Hematopoietic multipotent progenitor cell treated with erythropoietin and hydrocortisone succinate and interleukin-3 and kit ligand, for 4 days (in vitro differentiated cells): ENCODE measurements around the gene DHX58.

ENCODE experiments used
- DNase-seq: peaks from one replicate; pipeline ENCODE4 v3.0.0-alpha.2; 2015

The DHX58 gene

DNA sequence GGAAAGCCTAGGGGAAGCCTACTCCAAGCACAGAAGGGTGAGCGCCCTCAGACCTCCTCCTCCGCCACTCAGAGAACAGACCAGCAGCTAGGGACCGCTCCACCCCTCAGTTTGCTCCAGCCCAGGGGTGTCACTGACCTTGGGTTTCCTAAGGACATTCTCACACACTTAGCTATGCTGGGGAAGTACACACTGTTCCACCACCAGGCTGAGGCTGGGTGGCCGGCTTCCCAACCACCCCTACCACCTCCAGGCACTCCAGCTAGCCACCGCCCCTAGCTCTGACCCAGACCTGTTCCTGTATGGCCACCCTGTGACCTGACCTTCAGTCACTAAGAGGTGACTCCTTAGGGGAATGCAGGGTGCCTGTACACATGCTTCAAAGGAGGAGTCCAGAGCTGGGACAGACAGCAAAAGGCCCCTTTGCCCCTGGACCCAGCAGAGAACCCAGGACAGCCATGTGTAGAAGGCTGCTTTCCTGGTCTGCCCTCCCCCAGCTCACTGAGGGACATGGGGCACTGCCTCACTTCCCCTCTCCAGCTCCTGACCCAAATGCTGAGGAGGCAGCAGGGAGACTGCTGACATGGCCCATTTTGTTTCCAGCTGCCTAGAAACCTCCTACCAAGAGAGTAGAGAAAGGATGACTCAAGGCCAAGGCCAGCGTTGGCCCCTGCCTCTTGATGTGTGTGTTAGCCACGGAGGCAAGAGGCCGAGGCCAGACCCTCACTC lies 16.8 kb upstream of the DHX58 start:
- no peak for DNase-seq

DNA sequence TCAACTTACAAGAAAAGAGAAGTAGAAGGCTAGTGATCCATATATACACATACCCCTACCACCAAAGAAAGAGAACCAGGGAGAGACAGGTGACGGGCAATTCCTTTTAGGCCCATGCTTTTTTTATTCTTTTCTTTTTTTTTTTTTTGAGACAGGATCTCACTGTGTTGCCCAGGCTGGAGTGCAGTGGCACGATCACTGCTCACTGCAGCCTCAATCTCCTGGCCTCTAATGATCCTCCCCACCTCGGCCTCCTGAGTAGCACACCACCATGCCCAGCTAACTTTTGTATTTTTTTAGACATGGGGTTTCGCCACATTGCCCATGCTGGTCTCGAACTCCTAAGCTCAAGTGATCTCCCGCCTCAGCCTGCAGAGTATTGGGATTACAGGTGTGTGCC lies 14.9 kb upstream of the DHX58 start:
- no peak for DNase-seq

DNA sequence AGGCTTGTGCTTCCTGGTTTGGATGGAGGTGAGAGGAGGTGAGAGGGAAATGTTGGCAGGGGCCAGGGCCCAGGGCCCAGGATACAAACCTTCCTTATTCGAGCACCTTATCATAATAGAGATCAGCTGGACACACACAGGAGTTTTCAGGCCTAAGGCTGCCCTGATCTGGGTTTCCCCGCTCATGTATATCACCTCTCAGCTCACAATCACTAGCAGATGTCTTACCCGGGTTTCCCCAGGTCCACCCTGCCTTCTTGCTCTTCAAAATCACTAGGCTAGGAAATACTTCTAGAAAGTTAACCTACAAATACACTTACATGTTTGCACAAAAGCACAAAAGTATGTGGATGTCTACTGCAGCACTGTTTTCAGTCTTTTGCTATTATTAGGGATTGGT lies 14.3 kb upstream of the DHX58 start:
- no peak for DNase-seq

DNA sequence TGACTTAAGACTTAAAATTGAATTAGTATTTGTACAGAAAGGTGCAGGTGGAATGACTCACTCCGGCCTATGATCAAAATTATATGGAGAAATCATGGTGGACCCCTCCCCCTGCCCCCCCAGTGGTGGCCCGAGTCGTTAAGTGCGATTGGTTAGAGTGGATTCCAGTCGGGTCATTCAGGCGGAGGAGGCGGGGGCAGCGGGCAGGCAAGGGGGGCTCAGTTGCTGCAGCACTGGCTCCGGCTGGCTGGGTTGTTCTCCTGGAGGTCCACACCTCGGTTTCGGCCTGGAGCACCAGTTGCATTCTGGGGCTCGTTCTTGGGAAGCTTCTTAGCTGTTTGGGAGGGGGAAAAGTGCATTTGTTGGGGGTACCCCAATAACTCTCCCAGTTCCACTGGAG lies 13.1 kb upstream of the DHX58 start:
- no peak for DNase-seq

DNA sequence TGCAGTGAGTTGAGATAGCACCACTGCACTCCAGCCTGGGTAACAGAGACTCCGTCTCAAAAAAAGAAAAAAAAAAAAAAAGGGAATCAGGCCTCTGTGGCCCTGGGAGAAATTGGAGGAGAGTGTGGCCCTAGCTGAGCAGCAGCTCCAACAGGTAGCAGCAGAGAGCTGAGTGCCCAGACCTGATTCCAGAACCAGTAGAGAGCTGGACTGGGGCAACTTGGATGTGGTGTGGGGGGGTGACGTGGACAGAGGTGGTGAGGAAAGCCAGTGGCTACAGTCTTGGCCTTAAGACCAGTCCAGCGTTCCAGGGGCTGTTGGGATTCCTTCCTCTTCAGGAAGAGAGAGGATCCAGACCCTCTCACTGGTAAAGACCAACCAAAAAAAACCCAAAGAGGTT lies 11.7 kb upstream of the DHX58 start:
- DNase-seq, result no peak

DNA sequence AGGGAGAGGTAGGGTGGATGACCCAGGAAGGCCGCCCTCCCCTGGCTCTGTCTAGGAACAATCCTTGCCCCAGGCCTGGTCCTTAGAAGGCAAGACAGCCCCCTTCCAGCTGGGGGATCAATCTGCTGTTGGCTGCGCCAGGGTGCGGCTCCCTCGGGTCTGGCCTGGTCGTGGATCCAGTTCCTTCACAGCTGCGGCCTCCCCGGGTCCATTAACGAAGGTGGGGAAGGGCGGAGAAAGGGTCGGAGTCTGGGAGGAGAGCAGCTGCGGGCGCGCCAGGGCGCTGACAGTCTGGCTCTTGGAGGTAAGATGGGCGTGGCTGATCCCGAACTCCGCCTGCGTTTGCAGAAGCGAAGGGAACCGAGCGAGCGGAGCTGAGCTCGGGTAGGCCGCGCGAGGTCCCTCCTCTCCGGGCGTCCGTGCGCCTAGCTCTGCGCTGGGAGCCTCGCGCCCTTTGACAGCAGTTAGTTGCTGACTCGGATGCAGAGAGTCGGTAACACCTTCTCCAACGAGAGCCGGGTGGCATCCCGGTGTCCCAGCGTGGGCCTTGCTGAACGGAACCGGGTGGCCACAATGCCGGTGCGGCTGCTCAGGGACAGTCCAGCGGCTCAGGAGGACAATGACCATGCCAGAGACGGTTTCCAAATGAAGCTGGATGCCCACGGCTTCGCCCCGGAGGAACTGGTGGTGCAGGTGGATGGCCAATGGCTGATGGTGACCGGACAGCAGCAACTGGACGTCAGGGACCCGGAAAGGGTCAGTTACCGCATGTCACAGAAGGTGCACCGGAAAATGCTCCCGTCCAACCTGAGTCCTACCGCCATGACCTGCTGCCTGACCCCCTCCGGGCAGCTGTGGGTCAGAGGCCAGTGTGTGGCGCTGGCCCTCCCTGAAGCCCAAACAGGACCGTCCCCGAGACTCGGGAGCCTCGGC lies 10.1 kb upstream of the DHX58 start, which contains the start of gene HSPB9:
TSS of gene HSPB9 (plus strand) at position 434 of the 933 bp plus-strand sequence. CDS start at position 481, 47 bp downstream.
- DNase-seq, result no peak

DNA sequence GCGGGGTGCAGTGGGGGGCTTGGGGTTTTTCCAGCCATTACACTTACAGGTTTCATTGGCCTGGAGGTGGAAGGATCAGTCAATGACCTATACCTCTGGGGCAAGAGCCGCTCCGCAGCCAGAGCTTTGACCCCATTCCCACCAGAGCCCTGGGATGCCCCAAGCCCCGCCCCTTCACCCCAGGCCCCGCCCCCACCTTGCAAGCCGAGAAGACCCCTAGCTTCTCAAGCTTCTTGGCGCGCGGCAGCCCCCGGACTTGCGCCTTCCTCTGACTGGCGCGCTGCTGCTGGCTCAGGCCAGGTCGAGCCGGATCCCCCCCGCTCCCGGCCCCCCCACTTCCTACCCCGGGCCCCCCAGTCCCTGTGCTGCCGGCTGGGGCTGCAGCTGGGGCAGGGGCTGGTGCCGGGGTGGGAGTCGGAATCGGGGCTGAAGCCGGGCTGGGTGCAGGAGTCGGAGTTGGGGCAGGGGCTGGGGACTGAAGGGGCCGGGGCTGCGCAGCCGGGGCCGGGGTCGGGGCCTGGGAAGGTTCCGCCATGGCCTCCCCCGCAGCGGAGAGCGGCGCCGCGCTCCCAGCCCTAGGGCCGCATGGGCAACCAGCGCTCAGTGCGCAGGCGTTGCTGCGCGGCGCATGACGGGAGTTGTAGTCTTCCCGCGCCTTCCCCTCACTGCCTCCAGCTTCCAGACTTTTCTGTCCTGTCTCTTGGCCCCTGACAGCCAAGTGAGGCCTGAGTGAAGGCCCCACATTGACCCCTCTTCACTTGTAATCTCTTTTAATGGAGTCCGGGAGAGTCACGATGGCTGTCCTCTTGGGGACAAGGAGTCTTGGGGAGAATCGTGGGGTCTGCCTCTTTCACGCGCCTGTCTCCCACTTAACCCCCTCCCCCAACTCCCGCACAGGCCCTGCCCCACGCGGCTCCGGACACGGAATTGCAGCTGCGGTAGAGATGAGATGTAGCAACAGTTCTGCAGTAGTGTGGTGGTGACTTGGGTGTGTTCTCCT lies 8.6 kb upstream of the DHX58 start, which contains the start of gene KAT2A:
TSS of gene KAT2A (minus strand) at position 598 of the 1,000 bp plus-strand sequence. CDS start at position 535, 63 bp downstream.
- DNase-seq, result peak; percentile 93

DNA sequence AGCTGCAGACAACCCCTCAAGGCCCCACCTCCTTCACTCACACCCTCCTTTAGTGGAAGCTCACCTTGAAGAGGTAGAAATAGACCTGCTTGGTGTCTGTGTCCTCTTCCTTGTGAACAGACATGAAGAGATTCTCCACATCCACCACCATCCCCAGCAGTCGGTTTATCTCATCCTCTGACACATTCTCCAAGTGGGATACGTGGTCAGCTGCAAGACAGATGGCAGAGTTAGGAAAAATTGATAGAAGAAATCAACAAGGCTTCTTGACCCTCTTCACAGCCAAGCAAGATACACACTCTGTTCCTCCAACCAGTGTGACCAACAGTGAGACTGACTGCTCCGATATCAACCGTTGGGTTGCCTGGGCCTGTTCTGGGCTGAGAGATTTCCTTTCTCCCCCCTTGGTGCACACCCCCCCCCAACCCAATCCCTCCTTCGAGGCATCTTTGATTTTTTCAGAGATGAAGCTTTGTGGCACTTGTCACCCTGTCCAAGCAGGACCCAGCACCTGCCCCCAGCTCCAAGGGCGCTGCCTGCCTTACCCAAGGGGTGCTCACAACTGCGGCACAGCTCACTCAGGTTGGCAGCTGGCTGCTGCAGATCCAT lies 7.8 kb upstream of the DHX58 start:
- peak; percentile 71 for DNase-seq

DNA sequence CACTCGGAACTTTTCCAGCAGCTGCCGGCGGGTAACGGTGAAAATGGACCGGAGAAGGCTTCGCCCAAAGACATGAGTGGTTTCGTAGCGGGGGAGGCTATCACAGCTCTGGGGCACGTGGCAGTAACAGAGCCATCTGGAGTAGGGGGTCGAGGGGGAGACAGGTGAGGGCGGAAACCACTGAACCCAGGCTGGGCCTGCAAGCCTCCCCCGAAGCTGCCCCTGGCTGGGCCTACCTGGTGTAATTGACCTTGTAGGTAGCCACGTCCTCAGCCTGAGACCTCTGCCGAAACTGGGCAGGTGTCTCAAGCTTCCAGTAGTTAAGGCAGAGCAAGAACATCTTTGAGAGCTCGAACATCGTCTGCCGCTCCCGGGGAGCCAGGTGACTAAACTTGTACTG lies 6.8 kb upstream of the DHX58 start:
- no peak for DNase-seq

DNA sequence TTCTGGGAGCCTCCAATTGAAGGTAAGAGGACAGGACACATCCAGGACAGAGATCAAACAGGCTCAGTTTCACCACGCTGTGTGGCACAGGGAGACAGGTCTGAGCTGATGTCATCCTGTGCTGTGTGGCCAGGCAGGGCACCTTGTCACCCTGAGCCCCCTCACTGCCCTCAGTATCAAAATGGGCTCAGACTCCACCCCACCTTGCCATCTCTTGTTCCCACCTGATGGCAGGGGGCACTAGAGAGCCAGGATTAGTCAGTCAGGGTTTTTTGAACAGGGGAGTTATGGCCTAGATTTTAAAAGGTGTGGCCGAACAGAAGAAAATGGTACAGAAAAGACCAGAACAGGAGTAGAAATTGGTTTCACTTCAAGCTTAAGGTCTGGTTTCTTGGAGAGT lies 6.0 kb upstream of the DHX58 start:
- DNase-seq, result peak; percentile 71

DNA sequence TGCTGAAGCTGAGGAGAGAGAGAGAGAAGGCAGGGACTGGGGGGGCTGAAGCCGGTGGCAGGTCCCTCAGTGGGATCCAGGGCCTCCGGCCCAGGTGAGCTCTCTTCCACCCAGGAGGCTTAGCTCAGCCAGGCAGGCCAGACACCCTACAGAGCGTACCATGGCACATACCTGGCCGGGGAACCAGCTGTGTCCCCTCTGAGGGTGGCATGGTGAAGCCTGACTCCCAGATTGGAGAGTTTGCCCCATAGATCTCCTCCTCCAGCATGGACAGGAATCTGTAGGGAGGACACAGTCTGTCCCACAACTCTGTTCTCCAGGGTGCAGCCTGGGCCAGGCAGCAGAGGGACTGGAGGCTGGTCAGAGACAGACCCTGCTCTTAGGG lies 5.6 kb upstream of the DHX58 start:
- DNase-seq, result no peak

DNA sequence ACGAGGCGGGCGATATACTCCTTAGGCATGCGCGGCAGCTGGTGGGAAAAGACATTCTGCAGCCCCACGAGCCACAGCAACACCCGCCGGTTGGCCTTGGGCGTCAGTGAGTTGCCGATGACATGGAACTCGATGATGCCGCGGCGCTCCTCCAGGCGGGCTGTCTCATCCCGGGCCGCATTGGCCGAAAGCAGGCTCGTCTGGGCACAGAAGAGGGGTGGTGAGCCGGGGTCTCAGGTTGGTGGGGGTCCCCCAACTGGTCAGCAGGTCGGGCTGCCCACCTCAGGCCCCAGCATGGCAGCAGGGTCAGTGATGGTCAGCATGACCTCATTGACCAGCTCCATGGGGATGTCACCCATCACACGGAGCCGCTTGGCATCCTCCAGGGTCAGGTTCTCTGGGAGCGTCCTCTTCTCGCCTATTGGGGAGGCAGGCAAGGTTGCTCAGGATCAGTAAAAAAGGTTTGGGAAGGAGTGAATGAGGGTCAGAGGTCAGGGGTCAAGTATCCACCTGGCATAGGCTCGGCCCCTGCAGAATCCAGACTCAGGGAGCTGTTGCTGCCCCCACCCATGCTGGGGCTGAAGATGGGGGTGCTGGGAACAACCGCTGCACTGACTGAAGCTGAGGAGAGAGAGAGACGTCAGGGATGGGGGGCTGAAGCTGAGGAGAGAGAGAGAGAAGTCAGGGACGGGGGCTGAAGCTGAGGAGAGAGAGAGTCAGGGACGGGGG lies 5.0 kb upstream of the DHX58 start:
- no peak for DNase-seq

DNA sequence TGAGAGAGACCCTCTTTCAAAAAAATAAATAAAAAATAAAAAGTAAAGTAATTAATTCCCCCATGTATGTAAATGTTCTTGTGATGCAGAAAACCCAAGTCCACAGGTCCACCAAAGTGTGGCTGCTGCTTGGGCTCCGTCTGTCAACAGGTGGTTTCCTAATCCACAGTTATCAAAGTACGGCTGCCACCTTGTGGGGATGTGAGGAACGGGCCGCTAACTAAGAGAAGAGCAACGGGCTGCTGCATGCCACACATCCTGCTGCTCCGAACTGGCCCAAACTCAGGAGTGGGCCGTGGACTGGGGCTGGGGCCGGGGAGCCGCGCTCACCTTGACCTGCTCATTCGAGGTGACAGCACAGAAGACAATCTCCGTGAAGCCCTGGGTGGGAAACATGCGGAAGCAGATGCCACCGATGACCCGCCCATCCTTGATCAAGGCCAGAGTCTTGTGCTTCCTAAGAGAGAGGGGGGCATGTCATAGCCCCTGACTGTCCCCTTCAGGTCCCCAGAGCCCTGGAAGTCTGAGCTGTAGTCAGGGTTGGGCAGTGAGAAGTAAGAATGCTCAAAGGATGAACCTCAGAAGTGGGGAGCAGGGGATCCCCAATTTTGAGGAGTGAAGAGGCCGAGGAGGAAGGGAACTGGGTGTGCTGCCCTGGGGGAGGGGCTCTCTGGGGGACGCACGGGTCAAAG lies 4.3 kb upstream of the DHX58 start:
- DNase-seq, result peak; percentile 93

DNA sequence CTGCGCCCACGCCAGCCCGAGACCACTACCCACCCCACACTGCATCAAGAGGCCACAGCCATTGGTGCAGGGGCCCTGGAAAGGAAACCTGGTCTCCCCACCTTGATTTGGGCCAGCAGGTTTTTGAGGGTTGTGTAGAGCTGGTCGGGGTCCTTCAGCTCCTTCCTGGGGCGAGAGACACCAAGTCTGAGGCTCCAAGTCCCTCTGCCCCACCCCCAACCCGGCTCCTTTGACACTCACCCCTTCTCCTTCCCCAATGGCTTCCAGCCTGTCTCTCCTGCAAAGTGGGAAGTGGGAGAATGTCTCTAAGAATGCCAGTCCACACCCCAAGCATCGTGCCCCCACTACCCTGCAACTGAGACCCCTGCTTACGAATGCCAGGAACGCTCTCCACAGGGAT lies 1.6 kb upstream of the DHX58 start:
- no peak for DNase-seq

DNA sequence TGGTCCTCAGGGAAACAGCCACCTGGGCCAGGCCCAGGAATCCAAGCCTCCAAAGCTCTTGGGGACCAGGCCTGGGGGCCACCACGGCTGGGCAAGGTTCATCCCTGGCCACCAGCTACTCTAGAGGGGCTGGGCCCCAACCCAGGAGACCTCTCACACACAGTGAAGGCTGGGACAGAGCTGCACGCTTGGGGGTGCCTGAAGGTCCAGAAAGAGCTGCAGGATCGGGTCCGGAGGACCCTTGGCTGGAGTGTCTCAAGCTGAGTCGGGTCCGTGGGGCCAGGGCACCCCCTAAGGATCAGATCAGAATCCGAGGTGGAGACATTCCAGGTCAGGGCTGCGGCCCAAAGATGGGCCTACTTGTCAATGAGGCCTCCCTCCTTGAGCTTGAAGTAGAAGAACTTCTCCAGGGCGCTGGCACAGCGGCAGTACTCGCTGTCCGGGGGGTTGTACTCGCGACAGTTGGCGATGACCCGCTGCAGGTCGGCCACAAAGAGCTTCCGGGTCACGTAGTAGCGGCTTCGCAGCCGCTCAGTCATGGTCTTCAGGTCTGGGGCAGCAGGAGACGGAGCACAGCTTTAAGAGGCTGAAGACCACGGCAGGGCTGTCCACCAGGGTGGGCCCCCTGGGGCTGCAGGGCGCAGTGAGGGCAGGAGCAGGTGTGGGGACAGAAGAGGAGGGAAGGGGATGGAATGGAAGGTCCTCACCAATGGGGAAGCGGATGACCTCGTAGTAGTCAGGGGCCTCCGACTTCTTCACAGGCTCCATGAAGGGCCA lies 967 bp upstream of the DHX58 start:
- DNase-seq, result no peak

DNA sequence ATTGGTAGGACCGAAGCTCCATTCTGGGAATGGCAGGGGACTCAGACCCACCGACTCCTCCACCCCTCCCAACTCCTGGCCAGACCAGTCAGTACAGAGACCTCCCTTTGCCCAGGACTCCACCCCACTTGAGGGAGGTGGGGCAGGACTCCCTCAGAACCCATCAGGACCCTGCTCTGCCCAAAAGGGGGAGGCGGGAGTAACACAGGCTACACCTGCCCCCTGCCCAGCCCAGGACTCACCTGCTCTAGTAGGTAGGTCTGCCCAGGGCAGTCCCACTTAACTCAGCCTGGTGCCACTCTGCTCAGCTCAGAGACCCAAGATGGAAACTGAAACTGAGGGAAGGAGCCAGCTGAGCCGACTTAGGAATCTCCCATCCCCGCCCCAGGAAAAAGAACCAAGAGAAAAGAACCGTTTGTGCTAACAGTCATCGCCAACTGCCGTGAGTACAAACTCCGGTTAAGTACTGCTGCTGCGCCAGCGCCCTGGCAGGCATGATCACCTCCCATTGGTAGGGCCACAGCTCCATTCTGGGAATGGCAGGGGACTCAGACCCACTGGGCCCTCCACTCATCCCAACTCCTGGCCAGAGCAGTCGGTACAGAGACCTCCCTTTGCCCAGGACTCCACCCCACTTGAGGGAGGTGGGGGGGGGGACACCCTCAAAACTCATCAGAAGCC lies 503 bp downstream of the DHX58 start:
- DNase-seq, result peak; percentile 55

DNA sequence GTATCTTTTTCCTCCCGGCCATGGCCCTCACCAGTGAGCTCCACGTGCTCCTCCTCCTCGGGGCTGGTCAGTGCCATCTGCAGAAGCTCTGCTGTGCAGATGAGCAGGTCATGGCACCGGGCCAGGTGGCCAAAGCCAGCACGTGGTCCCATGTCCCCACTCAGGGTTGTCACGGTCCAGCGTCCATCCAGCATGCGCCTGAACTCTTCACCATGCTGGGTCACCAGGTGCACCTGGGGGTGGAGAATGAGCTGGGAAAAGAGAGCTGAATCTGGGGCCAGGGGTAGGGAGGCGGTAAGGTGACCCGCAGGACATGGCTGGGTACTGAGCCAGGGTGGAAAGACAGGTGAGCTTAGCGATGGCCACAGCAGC lies 1.3 kb downstream of the DHX58 start:
- no peak for DNase-seq

DNA sequence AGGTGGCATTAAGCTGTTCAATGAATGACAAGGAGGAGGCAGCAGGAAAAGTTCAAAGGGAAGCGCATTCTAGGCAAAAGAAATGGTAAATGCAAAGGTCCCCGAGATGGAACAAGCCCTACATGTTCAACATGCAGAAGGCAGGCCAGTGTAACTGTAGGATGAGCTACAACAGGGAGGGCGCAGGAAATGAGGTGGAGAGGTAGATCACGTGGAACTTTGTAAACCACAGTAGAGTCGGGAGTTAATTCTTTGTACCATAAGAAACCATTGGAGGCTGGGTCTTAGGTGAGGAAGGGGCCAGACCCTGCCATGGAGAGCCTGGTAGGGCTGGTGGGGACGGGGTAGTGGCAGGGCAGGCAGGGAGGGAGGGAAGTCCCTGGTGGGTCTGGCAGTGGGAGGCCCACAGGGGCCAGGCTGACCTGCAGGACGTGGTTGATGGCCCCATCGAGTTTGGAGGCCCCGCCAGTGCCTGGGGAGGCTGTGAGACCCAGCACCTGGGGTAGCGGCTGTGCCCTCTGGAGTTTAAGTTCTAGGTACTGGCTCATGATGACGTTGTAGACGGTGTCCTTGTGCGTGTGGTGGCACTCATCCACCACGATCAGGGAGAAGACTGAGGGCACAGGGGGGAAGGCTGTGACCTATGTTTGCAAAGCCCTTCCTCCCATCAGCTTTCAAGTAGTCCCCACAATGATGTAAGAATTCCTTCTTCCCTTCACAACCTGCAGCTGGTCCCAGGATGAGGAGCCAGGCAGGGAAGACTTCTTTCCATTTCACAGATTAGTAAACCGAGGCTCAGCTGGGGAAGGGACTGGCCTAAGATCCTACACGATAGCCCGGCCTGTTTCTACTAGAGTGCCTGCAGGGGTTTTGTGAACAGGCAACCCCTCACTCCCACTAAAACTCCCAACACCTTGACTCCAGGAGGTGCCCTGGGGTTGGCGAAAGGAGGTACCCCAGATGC lies 1.9 kb downstream of the DHX58 start:
- no peak for DNase-seq
